ENCODE measurements around the gene TAF3. TPM values are rescaled to one million over a fixed set of nuclear protein-coding genes. Genes with fewer than 3 reads are reported as not detected.

TAF3 gene
- total RNA-seq, 1 donor from 2014 or later = 8.5 TPM

DNA sequence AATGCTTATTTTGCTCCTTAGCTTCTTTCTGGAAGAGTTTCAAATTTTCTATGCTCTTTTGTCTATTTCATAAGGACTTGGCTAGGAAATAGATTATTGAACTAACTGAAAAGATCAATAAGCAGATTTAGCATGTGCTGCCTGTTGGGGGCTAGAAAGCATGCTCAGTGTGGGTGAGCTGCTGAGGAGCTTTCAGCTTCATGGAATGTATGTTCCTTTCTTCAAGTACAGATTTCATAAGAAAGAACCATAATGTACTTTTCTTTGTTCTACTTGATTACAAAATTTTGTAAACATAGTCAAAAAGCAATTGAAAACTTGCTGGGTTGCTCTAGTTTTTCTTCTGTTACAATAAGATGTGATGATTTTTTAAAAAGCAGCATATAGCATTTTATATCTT is 73.8 kb downstream of the TAF3 start:
- intact Hi-C loops (cut with DNase I) = no loop called here
- TF ChIP-seq, protein P1, sequence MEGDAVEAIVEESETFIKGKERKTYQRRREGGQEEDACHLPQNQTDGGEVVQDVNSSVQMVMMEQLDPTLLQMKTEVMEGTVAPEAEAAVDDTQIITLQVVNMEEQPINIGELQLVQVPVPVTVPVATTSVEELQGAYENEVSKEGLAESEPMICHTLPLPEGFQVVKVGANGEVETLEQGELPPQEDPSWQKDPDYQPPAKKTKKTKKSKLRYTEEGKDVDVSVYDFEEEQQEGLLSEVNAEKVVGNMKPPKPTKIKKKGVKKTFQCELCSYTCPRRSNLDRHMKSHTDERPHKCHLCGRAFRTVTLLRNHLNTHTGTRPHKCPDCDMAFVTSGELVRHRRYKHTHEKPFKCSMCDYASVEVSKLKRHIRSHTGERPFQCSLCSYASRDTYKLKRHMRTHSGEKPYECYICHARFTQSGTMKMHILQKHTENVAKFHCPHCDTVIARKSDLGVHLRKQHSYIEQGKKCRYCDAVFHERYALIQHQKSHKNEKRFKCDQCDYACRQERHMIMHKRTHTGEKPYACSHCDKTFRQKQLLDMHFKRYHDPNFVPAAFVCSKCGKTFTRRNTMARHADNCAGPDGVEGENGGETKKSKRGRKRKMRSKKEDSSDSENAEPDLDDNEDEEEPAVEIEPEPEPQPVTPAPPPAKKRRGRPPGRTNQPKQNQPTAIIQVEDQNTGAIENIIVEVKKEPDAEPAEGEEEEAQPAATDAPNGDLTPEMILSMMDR (IDR thresholded peaks at IDR 0.05) = no peak
- H3K4me3 ChIP-seq = no peak overlapping the region
- DNase-seq (ENCODE audit: low spot score in 2 of 2) = no peak
- peaks cover 0 to 8% of the 10 kb centered on the region in 2 donors for H3K36me3 ChIP-seq
- H3K27ac ChIP-seq = no peak overlapping the region
- H3K9me3 ChIP-seq = no peaks in the 10 kb centered on the region
- H3K27me3 ChIP-seq = no peaks in the 10 kb centered on the region
- H3K4me1 ChIP-seq = no peaks in the 10 kb centered on the region

DNA sequence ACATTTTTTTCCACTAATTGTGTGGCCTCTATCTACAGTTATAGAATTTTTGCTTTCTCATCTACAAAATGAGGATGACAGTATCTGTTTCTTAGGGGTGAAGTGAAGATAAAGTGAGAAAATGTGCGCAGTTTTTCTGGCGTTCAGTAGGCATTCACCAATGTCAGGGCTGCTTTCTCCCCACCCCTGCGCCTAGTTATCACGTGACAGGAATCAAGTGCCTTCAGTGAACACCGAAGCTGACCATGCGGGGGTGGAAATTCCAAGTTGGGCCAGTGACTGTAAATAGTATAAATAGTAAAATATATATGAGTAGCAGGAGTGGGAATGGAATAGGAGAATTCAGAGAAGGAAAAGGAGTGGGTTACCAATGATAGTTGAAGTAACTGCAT is 77.4 kb downstream of the TAF3 start:
- no peaks in the 10 kb centered on the region for H3K4me1 ChIP-seq
- no peaks in the 10 kb centered on the region for H3K9me3 ChIP-seq
- H3K27me3 ChIP-seq = no peaks in the 10 kb centered on the region
- DNase-seq (ENCODE audit: low spot score in 2 of 2) = no peak
- H3K4me3 ChIP-seq = no peak overlapping the region
- peaks cover 0 to 13% of the 10 kb centered on the region in 2 donors for H3K36me3 ChIP-seq
- TF ChIP-seq, protein P1 (IDR thresholded peaks at IDR 0.05) = no peak
- intact Hi-C loops (cut with DNase I) = no loop called here
- no peak overlapping the region for H3K27ac ChIP-seq

DNA sequence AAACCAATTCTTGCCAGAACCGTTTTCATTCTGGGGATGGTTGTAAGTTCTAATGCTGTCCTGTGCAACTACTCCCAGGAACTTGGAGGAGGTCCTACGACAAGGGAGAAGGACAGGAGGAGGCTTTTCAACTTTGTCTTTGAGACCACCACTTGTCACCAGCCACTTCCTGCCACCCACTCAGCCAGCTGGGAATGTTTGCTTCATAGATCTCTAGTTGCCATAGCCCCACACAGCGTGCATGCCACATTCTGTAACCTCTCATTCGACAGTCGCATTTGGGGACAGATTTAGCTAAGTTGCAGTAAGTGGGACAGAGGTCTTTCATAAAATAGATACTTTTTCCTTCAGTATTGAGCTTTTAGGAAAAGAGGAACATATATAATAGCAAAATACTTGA is 78.0 kb downstream of the TAF3 start:
- TF ChIP-seq, protein P1 (IDR thresholded peaks at IDR 0.05) = no peak
- H3K36me3 ChIP-seq = peaks cover 0 to 13% of the 10 kb centered on the region in 2 donors
- no peaks in the 10 kb centered on the region for H3K4me1 ChIP-seq
- no peak overlapping the region for H3K4me3 ChIP-seq
- H3K27me3 ChIP-seq = no peaks in the 10 kb centered on the region
- H3K27ac ChIP-seq = no peak overlapping the region
- H3K9me3 ChIP-seq = no peaks in the 10 kb centered on the region
- DNase-seq (ENCODE audit: low spot score in 2 of 2) = no peak
- intact Hi-C loops (cut with DNase I) = no loop called here

DNA sequence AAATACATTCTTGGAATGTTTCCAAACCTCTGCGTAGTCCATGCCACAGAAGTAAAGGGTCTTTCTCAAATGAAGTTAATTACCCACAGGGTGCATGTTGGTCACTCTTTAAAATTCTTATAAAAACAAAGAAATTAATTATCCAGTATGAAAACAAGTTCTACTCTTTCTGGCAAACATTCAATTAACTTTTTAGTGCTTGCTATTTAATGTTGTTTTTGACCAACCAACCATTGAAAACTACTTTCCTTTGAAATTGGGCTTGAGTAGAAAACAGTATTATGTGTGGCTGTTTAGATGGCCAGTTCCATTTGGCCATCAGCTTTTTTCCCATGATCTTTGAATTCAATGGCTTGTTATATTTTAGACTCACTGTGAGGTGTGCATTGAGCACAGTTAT is 83.0 kb downstream of the TAF3 start:
- DNase-seq (ENCODE audit: low spot score in 2 of 2) = no peak
- intact Hi-C loops (cut with DNase I) = no loop called here
- TF ChIP-seq, protein P1 (IDR thresholded peaks at IDR 0.05) = no peak
- Histone ChIP-seq H3K9me3 (no peaks in the 10 kb centered on the region), H3K27ac (no peak overlapping the region), H3K4me1 (no peaks in the 10 kb centered on the region), H3K36me3 (peaks cover 0 to 12% of the 10 kb centered on the region in 2 donors), H3K27me3 (no peaks in the 10 kb centered on the region), H3K4me3 (no peak overlapping the region)

DNA sequence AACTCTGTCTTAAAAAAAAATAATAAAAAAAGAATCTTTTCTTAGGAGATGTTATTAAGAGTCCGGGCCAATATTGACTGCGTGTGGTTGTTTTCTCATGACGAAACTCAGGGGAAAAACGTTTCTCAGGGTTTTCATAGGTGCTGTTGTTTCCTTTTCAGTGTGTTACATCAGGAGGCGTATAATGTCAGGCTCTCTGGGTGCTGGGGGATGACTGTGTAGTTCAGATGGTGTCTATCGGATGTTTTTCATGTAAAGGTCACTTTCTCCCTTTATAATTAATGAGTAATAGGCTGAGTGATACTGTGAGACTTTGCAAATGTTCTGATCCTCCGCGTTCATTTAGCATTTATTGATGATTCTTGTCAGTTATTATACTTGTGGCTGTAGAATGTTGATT is 84.1 kb downstream of the TAF3 start:
- H3K4me1 ChIP-seq = no peaks in the 10 kb centered on the region
- H3K27ac ChIP-seq = no peak overlapping the region
- H3K9me3 ChIP-seq = no peaks in the 10 kb centered on the region
- H3K4me3 ChIP-seq = no peak overlapping the region
- no peaks in the 10 kb centered on the region for H3K27me3 ChIP-seq
- no peak for DNase-seq (ENCODE audit: low spot score in 2 of 2)
- TF ChIP-seq, protein P1 (IDR thresholded peaks at IDR 0.05) = no peak
- H3K36me3 ChIP-seq = peaks cover 0 to 2% of the 10 kb centered on the region in 2 donors
- intact Hi-C loops (cut with DNase I) = no loop called here

DNA sequence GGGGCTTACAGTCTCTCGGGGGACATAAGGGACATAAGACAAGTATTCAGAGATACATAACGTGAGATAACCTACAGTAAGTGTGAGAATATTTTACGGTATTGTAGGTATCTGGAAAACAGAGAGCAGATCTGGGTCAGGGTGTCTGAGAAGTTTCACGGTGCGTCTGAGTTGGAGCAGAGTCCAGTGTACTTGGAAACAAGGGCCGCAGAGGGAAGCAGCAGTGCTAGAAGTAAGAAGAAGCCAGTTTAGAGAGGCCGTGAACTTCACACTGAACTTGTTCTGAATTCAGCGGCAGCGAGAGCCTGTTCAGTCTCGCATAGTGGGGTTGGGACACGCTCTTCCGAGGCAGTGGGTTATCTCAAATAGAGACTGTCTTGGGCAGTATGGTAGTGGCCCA is 85.5 kb downstream of the TAF3 start:
- no peaks in the 10 kb centered on the region for H3K4me1 ChIP-seq
- TF ChIP-seq, protein P1 (IDR thresholded peaks at IDR 0.05) = no peak
- H3K9me3 ChIP-seq = no peaks in the 10 kb centered on the region
- H3K36me3 ChIP-seq = no peaks in the 10 kb centered on the region
- H3K27me3 ChIP-seq = no peaks in the 10 kb centered on the region
- no peak overlapping the region for H3K27ac ChIP-seq
- H3K4me3 ChIP-seq = no peak overlapping the region
- intact Hi-C loops (cut with DNase I) = no loop called here
- no peak for DNase-seq (ENCODE audit: low spot score in 2 of 2)

Measured in ascending aorta (tissue), 2 donors.